Activated effector memory CD4-positive, alpha-beta T cell treated with Interleukin-2 at 50 U/mL for 16 hours (primary cell): ENCODE results near the gene PDPN.

Source experiments
- DNase-seq: peaks from one replicate; pipeline ENCODE4 v3.0.0-alpha.2; 2020

The PDPN gene

GRCh38 chr1:13619909-13620308 lies 36.3 kb downstream of the PDPN start:
- DNase-seq, result no peak

- DNase-seq, result no peak
Observed at GRCh38 chr1:13620825-13621224, 37.2 kb downstream of the PDPN start.

GRCh38 chr1:13622446-13622845 lies 38.8 kb downstream of the PDPN start:
- no peak for DNase-seq

- DNase-seq, result no peak
Observed at GRCh38 chr1:13623021-13623637, 39.5 kb downstream of the PDPN start.

GRCh38 chr1:13624526-13624925 lies 40.9 kb downstream of the PDPN start:
- no peak for DNase-seq

GRCh38 chr1:13627127-13627526 lies 43.5 kb downstream of the PDPN start:
- DNase-seq, result no peak

DNA sequence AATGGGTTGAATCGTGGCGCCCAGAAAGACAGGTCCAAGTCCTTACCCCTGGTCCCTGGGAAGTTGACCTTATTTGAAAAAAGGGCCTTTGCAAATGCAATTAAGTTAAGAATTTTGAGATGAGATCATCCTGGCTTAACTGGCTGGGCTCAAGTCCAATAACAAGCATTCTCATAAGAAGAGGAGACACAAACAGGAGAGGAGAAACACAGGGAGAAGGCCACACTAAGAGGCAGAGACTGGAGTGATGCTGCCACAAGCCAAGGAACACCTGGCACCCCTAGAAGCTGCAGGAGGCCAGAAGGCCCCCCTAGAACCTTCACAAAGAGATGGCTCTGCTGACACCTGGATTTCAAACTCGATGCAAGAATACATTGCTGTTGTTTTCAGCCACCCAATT lies 44.6 kb downstream of the PDPN start:
- no peak for DNase-seq

- DNase-seq, result no peak
Observed at GRCh38 chr1:13628711-13629110, 45.1 kb downstream of the PDPN start.

- no peak for DNase-seq
Observed at GRCh38 chr1:13642306-13643004, 58.8 kb downstream of the PDPN start.

DNA sequence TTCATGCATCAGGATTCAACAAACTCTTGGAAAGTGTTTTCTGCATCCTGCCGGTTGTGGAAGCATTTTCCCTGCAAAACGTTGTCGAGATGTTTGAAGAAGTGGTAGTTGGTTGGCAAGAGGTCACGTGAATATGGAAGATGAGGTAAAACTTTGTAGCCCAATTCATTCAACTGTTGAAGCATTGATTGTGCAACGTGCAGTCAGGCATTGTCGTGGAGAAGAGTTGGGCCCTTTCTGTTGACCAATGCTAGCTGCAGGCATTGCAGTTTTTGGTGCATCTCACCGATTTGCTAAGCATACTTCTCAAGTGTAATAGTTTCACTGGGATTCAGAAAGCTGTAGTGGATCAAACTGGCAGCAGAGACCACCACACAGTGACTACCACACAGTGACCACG lies 59.4 kb downstream of the PDPN start:
- no peak for DNase-seq

DNA sequence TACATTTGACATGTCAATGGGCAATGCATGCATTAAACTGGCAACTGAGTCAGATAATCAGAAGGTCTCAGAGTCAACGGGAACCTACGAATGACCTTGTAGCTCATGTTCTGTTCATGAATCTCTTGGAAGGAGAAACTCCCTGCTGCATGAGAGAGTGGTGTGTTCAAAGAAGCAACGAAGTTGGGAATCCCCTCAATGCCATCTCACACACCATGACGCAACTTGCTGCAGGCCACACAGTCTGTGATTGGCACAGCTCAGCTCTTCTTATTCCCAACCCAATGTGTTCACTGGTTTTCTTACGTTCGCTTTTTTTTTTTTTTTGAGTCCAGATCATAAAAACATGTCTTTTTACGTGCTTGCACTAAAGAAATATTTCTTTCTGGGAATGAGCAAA lies 62.9 kb downstream of the PDPN start:
- no peak for DNase-seq

DNA sequence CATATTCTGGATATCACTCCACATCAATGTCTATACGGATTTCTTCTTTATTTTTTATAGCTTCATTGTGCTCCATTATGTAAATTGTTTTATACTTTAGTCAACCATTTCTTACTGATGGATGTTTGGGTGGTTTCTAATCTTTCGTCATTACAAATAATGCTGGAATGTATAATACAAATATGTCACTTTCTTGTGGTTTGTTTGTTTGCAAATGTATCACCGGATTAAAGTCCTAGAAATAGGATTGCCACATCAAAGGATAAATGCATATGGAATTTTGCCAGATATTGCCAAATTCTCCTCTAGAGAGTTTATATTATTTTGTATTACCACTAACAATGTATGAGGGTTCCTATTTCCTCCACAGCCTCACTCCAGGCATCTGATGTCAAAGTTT lies 67.6 kb downstream of the PDPN start:
- no peak for DNase-seq

DNA sequence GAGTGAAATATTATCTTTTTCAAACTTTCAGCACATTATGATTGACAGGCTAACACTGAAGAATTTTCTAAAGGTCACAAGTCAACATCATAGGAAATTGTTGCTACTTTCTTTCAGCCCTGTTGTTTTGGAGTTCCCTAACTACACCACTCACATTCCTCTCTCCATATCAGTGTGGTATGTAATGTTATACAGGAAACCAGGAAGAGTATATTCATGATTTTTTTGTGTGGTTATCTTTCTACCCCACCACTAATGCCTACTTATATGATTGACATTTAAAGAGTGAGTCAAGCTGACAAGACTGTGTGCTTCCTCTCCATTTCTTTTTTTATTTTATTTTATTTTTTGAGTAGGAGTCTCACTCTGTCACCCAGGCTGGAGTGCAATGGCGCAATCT lies 68.6 kb downstream of the PDPN start:
- DNase-seq, result no peak

DNA sequence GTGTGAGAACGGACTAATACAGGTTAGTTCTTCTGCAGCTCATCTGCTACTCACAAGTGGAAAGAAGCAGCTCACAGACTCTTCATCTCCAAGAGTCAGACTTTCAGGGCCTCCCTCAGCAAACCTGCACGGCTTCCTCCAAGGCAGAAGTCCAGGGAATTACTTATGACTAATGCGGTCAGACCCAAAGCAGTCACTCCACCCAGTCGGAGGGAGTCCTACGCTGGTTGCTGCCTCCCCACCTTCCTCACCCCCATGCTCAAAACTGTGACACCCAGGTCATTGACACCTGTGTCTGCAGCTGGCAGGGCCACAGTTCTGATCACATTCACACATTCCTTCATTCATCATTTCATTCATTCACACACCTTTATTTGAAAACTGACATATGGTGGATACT lies 77.9 kb downstream of the PDPN start:
- DNase-seq, result no peak

DNA sequence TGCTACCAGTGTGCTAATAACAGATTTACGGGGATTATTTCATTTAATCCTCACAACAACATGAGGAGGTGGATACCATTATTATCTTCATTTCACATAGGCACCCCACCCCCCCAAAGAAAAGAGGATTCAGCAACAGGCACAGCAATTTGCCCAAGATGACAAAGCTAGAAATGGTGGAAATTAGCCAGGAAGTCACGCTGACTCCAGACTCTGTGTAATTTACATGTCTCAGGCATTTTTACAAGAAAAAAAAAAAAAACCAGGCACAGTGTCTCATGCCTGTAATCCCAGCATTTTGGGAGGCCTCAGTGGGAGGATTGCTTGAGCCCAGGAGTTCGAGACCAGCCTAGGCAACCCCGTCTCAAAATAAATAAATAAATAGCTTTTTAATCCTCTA lies 78.9 kb downstream of the PDPN start:
- no peak for DNase-seq

- no peak for DNase-seq
Observed at GRCh38 chr1:13663969-13664368, 80.3 kb downstream of the PDPN start.

- DNase-seq, result no peak
Observed at GRCh38 chr1:13664451-13664850, 80.8 kb downstream of the PDPN start.

- DNase-seq, result no peak
Observed at GRCh38 chr1:13666317-13666716, 82.7 kb downstream of the PDPN start.
